Measurements from ENCODE around the gene ATG10.

DNA sequence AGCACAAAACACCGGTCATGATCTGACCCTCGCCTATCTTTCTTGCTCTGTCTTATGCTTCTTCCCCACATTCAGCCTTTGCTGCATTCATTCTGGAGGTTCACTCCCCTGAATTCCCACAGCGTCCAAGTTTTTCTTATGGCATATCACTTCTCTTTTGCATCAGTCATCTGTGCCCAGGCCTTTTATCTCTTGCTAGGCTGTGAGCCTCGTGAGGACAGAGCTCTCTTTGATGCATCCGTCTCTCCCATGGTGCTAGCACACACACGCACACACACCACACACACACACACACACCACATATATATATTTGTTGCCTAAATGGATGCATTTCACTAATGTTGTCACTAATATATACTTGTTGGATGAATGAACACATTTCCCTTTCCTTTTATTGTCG is 45.8 kb upstream of the ATG10 start:
- TF ChIP-seq, protein P1, sequence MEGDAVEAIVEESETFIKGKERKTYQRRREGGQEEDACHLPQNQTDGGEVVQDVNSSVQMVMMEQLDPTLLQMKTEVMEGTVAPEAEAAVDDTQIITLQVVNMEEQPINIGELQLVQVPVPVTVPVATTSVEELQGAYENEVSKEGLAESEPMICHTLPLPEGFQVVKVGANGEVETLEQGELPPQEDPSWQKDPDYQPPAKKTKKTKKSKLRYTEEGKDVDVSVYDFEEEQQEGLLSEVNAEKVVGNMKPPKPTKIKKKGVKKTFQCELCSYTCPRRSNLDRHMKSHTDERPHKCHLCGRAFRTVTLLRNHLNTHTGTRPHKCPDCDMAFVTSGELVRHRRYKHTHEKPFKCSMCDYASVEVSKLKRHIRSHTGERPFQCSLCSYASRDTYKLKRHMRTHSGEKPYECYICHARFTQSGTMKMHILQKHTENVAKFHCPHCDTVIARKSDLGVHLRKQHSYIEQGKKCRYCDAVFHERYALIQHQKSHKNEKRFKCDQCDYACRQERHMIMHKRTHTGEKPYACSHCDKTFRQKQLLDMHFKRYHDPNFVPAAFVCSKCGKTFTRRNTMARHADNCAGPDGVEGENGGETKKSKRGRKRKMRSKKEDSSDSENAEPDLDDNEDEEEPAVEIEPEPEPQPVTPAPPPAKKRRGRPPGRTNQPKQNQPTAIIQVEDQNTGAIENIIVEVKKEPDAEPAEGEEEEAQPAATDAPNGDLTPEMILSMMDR (IDR thresholded peaks at IDR 0.05): no peak
- TF ChIP-seq POLR2A (IDR thresholded peaks at IDR 0.05): no peak

Measured in prostate gland (tissue), 2 donors.